GM21390 (cell line): ENCODE data around the gene MINK1.

ENCODE experiments used
- ATAC-seq: cut with Tn5 transposase; IDR thresholded peaks from one replicate; pipeline ENCODE4 v1.9.1; 2021; ENCODE audit not compliant: unreplicated experiment

Gene MINK1

DNA sequence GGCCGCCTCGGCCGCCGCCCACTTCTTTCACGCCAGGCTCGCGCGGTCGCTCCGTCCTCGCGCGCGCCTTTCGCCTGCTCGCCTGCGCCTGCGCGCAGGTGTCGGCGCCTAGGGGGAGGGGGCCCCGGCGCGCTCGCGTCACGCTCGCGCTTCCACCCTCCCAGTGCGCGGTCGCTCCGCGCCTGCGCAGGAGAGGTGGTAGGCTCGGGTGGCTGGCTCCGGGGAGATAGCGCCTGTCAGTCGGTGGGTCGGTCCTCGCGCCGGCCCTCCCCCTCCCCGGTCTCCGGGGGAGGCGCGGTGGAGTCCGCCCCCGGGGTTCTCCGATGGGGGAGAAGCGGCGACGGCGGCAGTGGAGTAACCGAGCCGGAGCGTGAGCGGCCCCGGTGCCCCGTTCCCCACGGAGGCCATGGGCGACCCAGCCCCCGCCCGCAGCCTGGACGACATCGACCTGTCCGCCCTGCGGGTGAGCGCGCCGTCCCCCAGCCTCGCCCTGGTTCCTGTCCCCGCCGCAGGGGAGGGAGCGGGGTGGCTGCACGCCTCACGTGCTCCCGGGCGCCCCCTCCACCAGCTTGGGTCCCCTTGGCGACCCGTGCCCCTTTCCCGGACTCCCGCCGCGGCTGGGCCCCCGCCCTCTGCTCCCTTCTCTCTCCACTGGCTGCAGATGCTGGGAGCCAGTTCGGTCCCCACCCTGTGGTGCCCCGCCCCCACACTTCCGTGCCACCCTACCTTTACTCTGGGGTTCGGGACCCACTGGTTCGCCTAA, at the start of gene MINK1:
Gene MINK1 (plus strand): TSS at position 163 of the 763 bp plus-strand sequence. CDS start 244 bp downstream, at position 407.
- ATAC-seq: peak; percentile 80

DNA sequence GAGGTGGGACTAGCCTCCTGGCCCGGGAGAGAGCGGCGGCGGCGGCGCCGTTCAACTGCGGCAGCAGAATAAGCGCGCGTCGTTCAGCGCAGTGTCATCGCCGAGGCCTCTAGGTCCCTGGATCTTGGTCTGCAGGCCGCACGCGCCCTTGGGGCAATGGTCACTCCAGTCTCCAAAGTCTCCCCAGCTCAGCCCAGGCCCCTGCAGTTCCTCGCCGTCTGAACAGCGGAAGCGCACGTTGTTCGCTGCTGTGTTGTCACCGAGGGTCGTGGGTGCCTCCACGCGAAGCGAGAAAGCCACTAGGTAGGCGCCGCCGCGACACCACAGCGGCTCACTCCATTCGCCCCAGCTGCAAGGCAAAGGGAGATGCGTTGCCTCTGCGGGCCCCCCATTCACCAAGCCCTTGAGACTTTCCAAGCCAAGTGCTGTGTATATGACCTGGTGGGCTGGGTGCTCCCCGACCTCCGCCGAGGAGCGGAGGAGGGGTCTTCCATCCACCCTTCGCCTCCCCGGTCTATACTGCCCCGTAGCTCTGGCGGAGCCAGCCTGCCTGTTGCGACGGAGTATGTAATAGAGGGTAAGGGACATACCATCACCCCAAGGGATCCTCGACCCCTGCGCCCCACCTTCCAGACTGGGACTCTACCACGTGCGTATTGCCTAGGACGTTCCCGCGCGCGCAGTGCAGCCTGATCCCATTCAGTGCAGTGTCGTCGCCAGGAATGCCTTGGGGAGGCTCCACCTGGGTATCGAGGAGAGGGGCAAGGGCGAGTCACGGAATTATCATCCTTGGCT, 47.6 kb upstream of the MINK1 start:
- ATAC-seq: no peak

DNA sequence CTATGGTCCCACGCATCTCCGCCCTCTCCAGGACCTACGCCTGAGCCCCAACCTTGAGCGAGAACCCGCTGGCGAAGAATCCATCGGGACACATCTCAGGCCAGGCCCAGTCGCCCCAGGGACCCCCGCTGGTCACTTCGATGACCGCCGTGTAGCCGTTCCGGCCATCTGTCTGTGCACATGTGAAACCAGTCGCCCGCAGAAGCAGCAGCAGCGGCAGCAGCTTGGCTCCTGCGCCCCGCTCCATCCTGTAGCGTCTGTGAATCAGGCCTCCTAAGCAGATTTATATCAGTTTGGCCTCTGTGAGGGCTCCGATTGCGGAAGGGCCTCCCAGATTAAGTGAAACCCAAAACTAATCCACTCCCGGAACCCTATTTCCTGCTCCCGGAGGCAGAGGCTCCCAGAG, 47.0 kb upstream of the MINK1 start, which contains the start of gene VMO1:
Gene VMO1 (minus strand): TSS at position 259 of the 406 bp plus-strand sequence. CDS start 12 bp downstream, at position 247.
- no peak for ATAC-seq

DNA sequence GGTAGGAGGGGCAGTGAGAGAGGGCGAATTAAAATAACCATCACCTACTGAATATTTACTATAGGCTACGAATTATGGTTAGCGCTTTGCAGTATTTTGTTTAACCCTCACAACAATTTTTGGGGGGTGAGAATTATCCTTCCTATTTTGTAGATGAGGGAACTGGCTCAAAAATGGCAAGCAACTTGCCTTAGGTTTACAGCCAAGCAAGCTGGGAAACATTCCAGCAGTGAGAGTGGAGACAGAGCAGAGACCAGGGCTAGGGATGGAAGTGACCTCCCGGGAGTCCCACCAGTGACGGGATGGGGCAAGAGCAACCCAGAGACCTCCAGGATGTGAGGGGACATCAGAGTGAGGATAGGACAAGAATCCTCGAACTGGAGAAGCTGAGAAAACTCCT, 46.6 kb upstream of the MINK1 start:
- no peak for ATAC-seq

DNA sequence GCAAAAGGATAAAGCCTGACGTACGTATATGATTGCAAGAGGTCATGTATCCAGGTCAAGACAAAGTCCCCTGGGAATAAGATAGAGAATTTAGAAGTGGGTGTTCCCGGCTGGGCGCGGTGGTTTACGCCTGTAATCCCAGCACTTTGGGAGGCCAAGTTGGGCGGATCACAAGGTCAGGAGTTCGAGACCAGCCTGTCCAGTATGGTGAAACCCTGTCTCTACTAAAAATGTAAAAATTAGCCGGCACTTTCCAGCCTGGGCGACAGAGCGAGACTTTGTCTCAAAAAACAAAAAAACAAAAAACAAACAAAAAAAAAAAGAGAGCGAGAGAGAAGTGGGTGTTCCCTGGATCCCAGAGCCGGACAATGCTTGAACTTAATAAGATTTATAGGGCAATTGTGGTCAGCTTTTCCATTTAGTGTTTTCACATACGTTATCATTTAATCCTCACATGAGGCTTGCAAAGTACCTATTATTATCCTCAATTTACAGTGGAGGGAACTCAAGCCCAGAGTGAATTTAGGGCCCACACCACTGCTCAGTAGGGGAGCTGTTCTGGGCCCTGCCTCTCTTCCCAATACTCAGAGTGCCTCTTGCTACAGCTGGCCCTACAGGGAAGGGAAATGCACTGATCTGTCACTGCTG, 44.9 kb upstream of the MINK1 start:
- no peak for ATAC-seq

DNA sequence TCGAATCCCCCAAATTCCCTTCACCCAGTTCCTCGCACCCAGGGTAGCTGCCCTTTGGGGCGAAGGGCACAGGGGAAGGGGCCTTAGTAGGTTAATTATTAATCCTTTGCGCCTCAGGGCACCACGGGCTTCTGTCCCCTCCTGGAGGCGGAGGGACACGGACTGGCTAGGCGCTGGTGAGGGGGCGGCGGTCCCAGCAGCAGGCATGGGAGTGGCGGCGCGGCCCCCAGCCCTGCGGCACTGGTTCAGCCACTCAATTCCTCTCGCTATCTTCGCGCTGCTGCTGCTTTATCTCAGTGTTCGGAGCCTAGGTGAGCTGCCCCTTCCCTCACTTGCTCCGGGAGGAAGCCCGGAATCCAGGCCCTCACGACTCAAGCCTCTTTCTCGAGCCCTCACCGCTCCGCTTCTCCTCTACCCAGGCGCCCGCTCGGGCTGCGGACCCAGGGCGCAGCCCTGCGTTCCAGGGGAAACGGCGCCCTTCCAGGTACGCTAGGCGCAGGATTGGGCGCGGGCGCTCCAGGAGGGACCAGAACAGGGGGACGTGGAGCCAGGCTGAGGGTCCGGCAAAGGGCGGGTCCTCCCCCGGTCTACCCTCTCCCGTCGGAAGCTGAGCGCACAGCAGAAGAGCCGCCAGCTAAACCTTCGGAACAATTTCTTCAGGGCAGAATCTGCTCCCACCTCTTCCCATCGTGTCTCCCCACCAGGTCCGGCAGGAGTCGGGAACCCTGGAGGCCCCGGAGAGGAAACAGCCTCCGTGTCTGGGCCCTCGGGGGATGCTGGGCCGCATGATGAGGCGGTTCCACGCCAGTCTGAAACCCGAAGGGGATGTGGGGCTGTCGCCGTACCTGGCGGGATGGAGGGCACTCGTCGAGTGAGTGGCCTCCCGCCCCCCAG, 44.1 kb upstream of the MINK1 start, which contains the start of gene GLTPD2:
Gene GLTPD2 (plus strand): TSS at position 158 of the 894 bp plus-strand sequence. CDS start 48 bp downstream, at position 206.
- ATAC-seq: peak; percentile 11

DNA sequence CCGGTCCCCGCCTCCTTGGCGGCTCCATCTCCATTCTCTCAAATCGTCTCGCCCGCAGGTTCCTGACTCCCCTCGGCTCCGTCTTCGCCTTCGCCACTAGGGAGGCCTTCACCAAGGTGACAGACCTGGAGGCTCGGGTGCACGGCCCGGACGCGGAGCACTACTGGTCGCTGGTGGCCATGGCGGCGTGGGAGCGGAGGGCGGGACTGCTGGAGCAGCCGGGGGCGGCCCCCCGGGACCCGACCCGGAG, 43.5 kb upstream of the MINK1 start:
- ATAC-seq: no peak

DNA sequence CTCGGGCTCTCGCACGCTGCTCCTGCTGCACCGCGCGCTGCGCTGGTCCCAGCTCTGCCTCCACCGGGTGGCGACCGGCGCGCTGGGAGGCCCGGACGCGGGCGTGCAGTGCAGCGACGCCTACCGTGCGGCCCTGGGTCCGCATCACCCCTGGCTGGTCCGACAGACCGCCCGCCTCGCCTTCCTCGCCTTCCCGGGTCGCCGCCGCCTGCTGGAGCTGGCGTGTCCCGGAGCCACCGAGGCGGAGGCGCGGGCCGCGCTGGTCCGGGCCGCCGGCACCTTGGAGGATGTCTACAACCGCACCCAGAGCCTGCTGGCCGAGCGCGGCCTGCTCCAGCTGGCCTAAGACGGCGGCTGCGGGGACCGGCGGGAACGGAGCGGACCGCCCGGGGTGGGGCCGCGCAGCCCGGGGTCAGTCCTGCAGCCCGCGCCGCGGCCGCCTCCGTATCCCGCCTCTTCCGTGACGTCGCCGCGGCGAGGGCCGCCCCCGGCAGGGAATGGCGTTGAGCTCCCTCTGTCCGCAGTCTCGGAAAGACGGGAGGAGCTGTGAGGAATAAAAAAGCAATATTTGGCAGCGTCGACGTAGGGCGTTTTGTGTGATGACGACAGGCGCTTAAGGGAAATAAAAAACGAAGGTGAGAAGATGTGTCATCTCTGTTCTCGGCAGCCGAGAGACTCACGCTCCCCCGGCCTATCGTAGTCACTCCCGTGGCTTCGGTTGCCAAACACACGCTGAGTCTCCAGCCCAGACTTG, 43.0 kb upstream of the MINK1 start:
- peak; percentile 87 for ATAC-seq

DNA sequence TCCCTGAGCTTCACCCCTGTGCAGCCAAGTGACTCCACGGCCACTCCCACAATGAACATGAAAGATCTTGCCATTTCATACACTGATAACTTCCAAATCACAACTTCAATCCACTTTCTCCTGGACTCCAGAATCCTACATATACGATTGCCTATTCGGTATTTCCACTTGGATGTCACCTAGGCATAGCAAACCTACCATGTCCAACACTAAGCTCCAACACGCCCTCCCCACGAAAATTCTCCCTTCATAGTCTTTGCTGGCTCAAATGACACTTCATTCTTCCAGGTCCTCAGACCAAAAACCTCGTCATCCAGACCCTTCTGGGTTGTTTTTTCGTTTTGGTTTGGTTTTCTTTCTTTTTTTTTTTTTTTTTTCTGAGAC, 42.4 kb upstream of the MINK1 start:
- no peak for ATAC-seq

DNA sequence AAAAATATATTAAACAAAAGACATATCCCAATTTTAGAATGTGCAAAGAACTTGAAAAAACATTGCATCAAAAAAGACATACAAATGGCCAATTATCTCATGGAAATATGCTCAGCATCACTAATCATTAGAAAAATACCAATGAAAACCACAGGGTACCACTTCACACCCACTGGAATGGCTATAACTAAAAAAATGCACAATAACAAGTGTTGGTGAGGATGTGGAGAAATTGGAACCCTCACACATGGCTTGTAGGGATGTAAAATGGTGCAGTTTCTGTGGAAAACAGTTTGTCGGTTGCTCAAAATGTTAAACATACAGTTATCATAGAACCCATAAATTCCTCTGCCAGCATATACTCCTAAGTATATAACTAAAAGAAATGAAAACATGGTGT, 38.0 kb upstream of the MINK1 start:
- ATAC-seq: no peak

DNA sequence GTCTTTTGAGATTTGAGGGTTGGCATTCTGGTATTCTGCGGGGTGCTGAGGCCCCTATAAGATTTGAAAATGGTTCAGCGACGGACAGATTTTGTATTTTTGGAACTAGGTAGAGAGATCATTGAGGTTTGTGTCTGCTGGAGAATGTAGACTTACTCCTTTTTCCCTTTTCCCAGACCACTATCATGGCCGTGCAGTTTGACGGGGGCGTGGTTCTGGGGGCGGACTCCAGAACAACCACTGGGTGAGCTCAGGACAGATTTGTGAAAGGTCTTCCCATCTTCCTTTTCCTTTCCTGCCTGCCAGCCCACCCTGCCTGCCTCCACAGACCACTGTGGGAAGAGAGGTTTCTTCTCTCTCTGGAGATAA, 36.6 kb upstream of the MINK1 start:
- no peak for ATAC-seq

DNA sequence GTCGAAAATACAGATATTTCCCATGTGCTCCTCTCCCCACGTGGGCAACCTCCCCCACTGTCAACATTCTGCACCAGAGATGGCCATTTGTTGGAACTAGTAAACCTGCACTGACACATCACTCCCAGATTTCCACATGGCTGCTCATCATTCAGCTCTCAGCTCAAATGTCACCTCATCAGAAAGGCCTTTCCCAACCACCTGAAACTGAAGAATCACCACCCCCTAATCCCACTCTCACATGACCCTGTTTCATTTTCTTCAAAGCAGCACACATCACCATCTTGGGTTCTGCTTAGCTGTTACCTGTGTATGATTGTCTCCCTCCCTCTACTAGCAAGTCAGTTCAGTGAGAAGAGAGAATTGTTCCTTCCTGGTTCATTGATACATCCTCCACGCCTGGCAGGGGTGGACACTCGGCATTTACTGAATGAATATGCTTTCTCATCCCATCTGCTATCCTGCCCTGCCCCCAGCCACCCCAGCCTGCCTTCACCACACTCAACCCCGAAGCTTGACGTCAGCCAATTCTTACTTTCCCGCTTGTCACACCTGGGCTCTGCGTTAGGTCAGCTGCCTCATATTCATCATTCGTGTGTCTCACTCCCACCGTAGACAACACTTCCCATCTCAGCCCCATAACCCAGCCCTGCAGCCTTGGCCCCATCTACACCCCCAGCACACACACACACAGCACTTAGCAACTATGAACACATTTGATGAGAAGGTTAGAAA, 32.5 kb upstream of the MINK1 start:
- ATAC-seq: no peak

DNA sequence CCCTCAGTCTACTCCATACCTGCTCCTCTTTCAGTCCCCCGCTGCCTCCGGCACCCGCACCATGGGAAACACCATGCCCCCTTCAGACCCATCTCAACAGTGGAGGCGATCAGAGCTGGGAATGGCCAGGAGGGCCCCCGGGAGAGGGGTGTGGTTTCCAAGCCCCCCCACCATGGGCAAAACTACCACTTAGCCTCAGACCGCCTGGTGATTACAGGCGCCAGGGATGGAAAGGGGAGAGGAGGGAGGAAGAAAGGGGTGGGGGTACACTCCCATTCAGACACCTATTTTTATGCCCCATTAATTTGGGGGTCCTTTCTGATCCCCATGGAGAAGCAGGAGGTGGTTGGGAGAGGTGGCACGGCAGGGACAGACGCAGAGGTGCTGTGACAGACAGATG, 30.9 kb upstream of the MINK1 start, which contains the start of gene C17orf114:
Gene C17orf114 (minus strand): TSS at position 101 of the 400 bp plus-strand sequence.
- no peak for ATAC-seq

DNA sequence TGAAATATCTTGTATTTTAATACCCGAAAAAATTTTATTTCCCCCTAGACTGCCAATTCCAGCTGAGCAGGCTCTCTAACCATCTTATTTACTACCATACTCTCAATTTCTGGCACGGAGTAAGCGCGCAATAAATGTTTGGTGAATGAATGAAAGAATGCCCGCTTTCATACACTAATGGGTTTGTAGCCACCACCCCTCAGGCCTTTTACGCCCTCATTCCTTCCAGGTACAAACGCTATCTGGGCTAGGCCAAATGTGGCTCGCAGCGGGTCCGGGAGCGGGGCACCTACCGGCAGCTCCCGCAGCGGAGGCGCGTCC, 26.7 kb upstream of the MINK1 start:
- ATAC-seq: no peak

DNA sequence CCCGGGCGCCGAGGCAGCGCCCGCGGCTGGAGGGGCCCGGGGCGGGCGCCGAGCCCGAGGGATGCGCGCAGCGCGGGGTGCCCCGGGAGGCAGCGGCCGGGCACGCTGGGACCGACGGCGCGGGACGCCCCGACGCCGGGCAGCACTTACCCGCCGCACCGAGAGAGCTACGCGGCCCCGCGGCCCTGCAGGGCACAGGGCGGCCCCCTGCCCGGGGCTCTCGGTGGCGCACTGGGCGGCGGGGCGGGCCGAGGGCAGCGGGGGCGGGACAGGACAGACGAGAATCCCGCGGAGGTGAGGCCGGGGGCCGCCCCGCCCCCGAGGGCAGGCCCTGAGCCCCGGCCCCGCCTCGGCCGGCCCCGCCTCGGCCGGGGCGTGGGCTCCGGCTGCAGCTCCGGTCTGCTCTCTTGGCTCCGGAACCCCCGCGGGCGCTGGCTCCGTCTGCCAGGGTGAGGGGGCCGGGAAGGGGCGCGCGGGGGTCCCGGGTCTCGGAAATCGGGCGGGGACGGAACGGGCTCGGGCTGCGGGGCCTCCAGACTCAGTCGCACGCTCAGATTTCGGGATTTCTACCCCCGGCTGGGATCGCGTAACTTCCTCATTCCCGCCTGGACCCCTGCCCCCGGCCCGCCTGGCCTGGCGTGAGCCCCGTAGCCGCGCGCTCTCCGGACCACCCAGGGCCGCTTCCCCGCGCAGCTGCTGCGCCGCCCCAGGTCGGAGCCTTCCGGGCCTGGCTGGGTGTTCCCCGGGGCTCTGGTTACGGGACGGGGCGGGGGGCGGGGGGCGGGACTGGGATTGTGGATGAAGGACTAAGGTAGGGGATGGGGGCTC, 26.1 kb upstream of the MINK1 start, which contains the start of gene PLD2:
Gene PLD2 (plus strand): TSS at position 376 of the 828 bp plus-strand sequence. CDS start 621 bp downstream, outside the sequence.
- peak; percentile 87 for ATAC-seq

DNA sequence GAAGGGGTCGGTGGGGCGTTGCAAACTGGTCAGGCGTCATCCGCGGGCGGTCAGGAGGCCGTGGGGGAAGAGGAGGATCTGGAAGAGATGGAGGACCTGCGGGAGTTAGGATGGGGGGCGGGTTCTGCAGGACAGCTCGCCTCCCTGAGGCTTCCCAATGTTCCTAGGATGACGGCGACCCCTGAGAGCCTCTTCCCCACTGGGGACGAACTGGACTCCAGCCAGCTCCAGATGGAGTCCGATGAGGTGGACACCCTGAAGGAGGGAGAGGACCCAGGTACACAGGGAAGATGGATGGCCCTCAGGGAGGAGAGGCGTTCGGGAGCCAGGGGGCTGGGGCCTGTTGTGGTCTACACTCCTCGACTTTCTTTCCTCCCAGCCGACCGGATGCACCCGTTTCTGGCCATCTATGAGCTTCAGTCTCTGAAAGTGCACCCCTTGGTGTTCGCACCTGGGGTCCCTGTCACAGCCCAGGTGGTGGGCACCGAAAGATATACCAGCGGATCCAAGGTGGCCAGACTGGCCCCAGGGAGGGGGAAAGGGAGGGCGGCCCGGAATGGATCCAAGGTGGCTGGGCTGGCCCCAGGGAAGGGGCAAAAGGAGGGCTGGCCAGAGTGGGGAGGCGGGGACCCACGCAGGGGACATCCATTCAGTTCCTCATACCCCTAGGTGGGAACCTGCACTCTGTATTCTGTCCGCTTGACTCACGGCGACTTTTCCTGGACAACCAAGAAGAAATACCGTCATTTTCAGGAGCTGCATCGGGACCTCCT, 25.3 kb upstream of the MINK1 start:
- ATAC-seq: no peak

DNA sequence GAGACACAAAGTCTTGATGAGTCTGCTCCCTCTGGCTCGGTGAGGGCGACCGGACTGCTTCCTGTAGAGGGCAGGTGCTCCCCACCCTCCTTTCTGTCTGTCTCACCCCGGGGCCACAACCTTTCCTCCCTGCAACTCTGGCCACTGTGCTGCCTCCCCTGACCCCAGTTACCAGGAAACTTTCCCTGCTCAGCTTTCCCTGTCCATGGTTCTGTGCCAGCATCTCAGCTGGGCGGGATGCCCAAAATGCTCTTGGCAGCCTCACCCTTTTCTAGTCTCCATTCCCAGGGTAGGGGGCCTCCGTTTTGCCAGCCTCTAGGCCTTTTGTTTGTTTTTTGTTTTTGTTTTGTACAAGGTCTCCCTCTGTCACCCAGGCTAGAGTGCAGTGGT, 24.8 kb upstream of the MINK1 start:
- no peak for ATAC-seq
